NCI-H146 (cell line): ENCODE results near the gene EDA.

ENCODE experiments used
- DNase-seq: peaks from one replicate; lab custom pipeline; 2025; lab: John Stamatoyannopoulos, UW

The EDA gene

DNA sequence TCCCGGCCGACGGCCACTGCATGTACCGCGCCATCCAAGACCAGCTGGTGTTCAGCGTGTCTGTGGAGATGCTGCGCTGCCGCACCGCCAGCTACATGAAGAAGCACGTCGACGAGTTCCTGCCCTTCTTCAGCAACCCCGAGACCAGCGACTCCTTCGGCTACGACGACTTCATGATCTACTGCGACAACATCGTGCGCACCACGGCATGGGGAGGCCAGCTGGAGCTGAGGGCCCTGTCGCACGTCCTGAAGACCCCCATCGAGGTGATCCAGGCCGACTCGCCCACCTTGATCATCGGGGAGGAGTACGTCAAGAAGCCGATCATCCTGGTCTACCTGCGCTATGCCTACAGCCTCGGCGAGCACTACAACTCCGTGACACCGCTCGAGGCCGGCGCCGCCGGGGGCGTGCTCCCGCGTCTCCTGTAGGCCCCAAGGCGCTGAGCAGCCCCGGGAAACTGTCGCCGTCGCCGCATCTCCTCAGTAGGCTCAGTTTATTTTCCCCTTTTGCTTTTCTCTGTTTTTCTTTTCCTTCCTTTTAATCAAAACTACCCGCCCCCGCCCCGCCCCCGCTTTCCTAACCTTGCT is 447.1 kb downstream of the EDA start:
- DNase-seq, result no peak

GRCh38 chrX:70066646-70067045 is 450.7 kb downstream of the EDA start:
- DNase-seq, result no peak

DNA sequence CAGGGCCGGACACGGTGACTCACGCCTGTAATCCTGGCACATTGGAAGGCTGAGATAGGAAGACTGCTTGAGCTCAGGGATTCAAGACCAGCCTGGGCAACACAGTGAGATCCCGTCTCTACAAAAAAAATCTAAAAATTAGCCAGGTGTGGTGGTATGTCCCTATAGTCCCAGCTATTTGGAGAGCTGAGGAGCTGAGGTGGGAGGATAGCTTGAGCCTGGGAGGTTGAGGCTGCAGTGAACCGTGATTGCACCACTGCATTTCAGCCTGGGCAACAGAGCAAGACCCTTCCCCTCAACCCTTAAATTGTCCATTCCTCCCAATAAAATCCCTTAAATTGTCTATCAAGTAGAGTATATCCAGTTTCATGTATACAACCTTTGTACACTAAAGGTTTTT is 463.4 kb downstream of the EDA start:
- no peak for DNase-seq

DNA sequence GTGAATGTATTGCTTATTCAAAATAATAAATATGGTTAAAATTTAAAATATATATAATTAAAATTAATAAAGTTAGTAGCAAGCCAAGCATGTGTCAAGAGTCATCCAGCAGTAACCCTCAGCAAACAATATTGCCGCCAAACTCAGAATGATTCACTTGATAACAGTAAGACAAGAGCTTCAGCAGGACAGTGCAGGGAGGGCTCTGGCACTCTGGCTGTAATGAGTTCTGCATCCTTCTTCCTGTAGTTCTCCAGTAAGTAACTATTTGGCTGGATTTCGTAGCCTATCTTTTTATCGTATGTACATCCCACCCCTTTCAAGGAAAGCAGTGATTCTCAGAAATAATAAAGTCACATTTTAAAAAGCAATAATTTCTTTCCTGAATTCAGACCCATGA is 464.0 kb downstream of the EDA start:
- no peak for DNase-seq

DNA sequence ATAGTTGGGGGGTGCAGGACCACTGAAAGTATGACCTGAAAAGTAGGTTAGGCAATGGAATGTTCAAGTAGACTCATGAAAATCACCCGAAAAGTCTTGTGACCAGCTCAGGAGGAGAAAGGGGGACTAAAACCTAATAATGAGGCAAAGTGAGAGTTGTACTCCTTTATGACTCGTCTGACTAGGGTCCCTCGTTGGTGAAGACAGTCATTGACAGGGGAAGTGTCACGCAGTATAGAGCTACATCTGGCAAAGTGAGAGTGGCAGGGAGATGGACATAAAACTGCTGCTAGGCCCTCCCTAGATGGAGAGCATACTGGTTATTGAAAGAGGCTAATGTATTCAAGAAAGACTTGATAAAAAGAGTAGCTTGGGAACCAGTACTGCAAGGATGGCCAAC is 466.8 kb downstream of the EDA start:
- no peak for DNase-seq

DNA sequence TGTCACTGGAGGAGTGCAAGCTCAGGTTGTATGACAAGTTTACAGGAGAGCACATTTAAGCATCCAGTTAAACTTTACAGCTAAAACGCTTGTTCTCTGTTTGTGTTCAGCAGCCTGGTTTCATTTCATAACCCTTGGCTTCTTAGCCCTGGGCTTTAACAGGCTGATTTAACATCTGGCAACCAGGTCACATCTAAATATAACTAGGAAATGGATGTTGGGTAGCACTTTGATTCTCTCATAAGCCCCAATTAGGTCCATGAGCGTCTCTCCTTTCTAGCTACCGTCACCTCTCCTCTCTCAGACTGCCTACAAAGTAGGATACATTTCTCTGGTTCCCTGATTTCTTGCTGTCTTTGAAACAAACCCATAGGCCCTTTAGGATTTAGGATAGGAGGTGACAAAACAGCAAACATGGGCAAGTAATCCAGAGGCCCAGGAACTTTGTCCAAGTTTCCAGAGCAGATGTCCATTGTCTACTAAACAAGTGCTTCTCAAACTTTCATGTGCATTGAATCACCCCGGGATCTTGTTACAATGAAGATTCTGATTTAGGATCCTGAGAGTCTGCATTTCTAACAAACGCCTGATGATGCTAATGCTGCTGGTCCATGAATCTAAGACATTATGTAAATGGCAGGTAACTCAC is 468.8 kb downstream of the EDA start:
- no peak for DNase-seq

GRCh38 chrX:70087857-70088630 is 472.1 kb downstream of the EDA start:
- peak; percentile 0 for DNase-seq

- DNase-seq, result no peak
Observed at GRCh38 chrX:70088751-70089150, 472.8 kb downstream of the EDA start.
